OCI-LY3 (cell line): Measurements from ENCODE around the gene CUL1.

Experiments
- EZH2phosphoT487 ChIP-seq: fragments of 200-600 bp; shearing (Covaris generic); IDR thresholded peaks from 2 replicates; pipeline ENCODE4 v1.6.1; 2018; ENCODE audit warnings: antibody characterized with exemption, mixed run types, low read depth
- TF ChIP-seq, protein P1 (sequence below): fragments of 200-600, 300-600 bp; sonication (generic); IDR thresholded peaks from 2 replicates; pipeline ENCODE4 v1.5.1; 2014; ENCODE audit warnings: antibody characterized with exemption, low read length, low read depth

DNA sequence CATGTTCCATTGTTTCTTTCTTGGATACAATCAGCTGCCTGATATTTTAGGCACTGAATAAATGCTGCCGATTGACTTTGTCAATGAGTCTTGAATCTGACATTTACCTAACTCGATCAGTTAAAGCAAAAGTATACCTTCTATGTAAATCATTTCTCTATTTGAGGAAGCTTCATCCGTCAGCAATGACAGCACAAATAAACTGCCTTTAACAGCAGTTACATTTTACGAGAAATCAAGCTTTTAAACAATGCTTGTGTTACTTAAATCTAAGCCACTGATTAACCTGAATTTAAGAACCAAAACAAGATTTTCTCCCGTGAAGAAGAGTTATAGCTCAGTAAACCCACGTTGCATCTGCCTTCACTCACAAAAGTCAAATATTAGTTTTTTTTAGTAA lies 71.3 kb downstream of the CUL1 start:
- TF ChIP-seq, protein P1, sequence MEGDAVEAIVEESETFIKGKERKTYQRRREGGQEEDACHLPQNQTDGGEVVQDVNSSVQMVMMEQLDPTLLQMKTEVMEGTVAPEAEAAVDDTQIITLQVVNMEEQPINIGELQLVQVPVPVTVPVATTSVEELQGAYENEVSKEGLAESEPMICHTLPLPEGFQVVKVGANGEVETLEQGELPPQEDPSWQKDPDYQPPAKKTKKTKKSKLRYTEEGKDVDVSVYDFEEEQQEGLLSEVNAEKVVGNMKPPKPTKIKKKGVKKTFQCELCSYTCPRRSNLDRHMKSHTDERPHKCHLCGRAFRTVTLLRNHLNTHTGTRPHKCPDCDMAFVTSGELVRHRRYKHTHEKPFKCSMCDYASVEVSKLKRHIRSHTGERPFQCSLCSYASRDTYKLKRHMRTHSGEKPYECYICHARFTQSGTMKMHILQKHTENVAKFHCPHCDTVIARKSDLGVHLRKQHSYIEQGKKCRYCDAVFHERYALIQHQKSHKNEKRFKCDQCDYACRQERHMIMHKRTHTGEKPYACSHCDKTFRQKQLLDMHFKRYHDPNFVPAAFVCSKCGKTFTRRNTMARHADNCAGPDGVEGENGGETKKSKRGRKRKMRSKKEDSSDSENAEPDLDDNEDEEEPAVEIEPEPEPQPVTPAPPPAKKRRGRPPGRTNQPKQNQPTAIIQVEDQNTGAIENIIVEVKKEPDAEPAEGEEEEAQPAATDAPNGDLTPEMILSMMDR = no peak
- TF ChIP-seq EZH2phosphoT487 = no peak
